ENCODE measurements around the gene GRK5. TPM values are rescaled to one million over a fixed set of nuclear protein-coding genes. Genes with fewer than 3 reads are reported as not detected.

GRK5 gene
- total RNA-seq, 2 donors from 2014 or later, result 85.3 to 90.2 TPM

- H3K27ac ChIP-seq, result no peak overlapping the region
- no peak overlapping the region for H3K4me3 ChIP-seq
- DNase-seq (ENCODE audit: low spot score) (no peak), ATAC-seq (ENCODE audit: insufficient number of reproducible peaks, low FRiP score, low read depth) (no peak)
- H3K27me3 ChIP-seq (replicated peaks; ENCODE audit: insufficient read depth), result no peaks in the 10 kb centered on the region
- peaks cover 0 to 25% of the 10 kb centered on the region in 2 donors for H3K4me1 ChIP-seq (ENCODE audit: control insufficient read depth in 1 of 2, low read depth in 2 of 2)
- TF ChIP-seq CTCF (IDR thresholded peaks at IDR 0.05), result no peak
- H3K36me3 ChIP-seq, result peaks cover 1% of the 10 kb centered on the region
- H3K9me3 ChIP-seq, result no peaks in the 10 kb centered on the region
Observed at GRCh38 chr10:119393019-119393418, 185.6 kb downstream of the GRK5 start.

GRCh38 chr10:119393421-119393820, 186.1 kb downstream of the GRK5 start:
- H3K4me1 ChIP-seq (ENCODE audit: control insufficient read depth in 1 of 2, low read depth in 2 of 2), result peaks cover 0 to 25% of the 10 kb centered on the region in 2 donors

GRCh38 chr10:119393845-119394244, 186.5 kb downstream of the GRK5 start:
- H3K27ac ChIP-seq, result no peak overlapping the region
- no peak for ATAC-seq (ENCODE audit: insufficient number of reproducible peaks, low FRiP score, low read depth)

More at GRCh38 chr10:119393421-119393820, 186.1 kb downstream of the GRK5 start:
- Histone ChIP-seq H3K27me3 (replicated peaks; ENCODE audit: insufficient read depth) (no peaks in the 10 kb centered on the region), H3K4me3 (no peak overlapping the region), H3K36me3 (peaks cover 5% of the 10 kb centered on the region), H3K9me3 (no peaks in the 10 kb centered on the region), H3K27ac (no peak overlapping the region)
- no peak for TF ChIP-seq CTCF (IDR thresholded peaks at IDR 0.05)
- no peak for DNase-seq (ENCODE audit: low spot score)
- no peak for ATAC-seq (ENCODE audit: insufficient number of reproducible peaks, low FRiP score, low read depth)

GRCh38 chr10:119394657-119395279, 187.4 kb downstream of the GRK5 start:
- Histone ChIP-seq H3K27ac (peak overlapping the region in 1 of 2 donors; percentile 13), H3K4me1 (ENCODE audit: control insufficient read depth in 1 of 2, low read depth in 2 of 2) (peaks cover 0 to 25% of the 10 kb centered on the region in 2 donors), H3K4me3 (no peak overlapping the region), H3K36me3 (peaks cover 5% of the 10 kb centered on the region), H3K27me3 (replicated peaks; ENCODE audit: insufficient read depth) (no peaks in the 10 kb centered on the region), H3K9me3 (no peaks in the 10 kb centered on the region)
- no peak for TF ChIP-seq CTCF (IDR thresholded peaks at IDR 0.05)
- ATAC-seq (ENCODE audit: insufficient number of reproducible peaks, low FRiP score, low read depth) (no peak), DNase-seq (ENCODE audit: low spot score) (no peak)

More at GRCh38 chr10:119393845-119394244, 186.5 kb downstream of the GRK5 start:
- DNase-seq (ENCODE audit: low spot score), result no peak
- no peak overlapping the region for H3K4me3 ChIP-seq
- H3K27me3 ChIP-seq (replicated peaks; ENCODE audit: insufficient read depth), result no peaks in the 10 kb centered on the region
- H3K9me3 ChIP-seq, result no peaks in the 10 kb centered on the region
- no peak for TF ChIP-seq CTCF (IDR thresholded peaks at IDR 0.05)
- H3K36me3 ChIP-seq, result peaks cover 5% of the 10 kb centered on the region
- peaks cover 0 to 25% of the 10 kb centered on the region in 2 donors for H3K4me1 ChIP-seq (ENCODE audit: control insufficient read depth in 1 of 2, low read depth in 2 of 2)

- no peak for TF ChIP-seq CTCF (IDR thresholded peaks at IDR 0.05)
- Histone ChIP-seq H3K4me1 (ENCODE audit: control insufficient read depth in 1 of 2, low read depth in 2 of 2) (peaks cover 0 to 25% of the 10 kb centered on the region in 2 donors), H3K4me3 (no peak overlapping the region), H3K36me3 (peaks cover 5% of the 10 kb centered on the region), H3K27ac (peak overlapping the region in 1 of 2 donors; percentile 13), H3K27me3 (replicated peaks; ENCODE audit: insufficient read depth) (no peaks in the 10 kb centered on the region), H3K9me3 (no peaks in the 10 kb centered on the region)
- DNase-seq (ENCODE audit: low spot score) (no peak), ATAC-seq (ENCODE audit: insufficient number of reproducible peaks, low FRiP score, low read depth) (no peak)
Observed at GRCh38 chr10:119395280-119396007, 188.1 kb downstream of the GRK5 start.
